HUES48 (cell line): Measurements from ENCODE around the gene SLC39A12.

Experiments used
- H3K27ac ChIP-seq: one replicate; pipeline ENCODE4 v1.7.0; 2013; ENCODE audit warnings: low read depth, low read length, inconsistent platforms
- H3K27me3 ChIP-seq: 2 replicates; pipeline ENCODE4 v1.6.1; 2013; ENCODE audit warnings: mild to moderate bottlenecking, low read length; ENCODE audit not compliant: control insufficient read depth, insufficient read depth
- H3K36me3 ChIP-seq: 2 replicates; pipeline ENCODE4 v1.6.1; 2013; ENCODE audit warnings: low read length; ENCODE audit not compliant: control insufficient read depth, insufficient read depth
- H3K4me1 ChIP-seq: 2 replicates; pipeline ENCODE4 v1.6.1; 2013; ENCODE audit warnings: mild to moderate bottlenecking, low read length; ENCODE audit not compliant: control insufficient read depth, insufficient read depth
- H3K4me3 ChIP-seq: 2 replicates; pipeline ENCODE4 v1.5.1; 2013; ENCODE audit warnings: mild to moderate bottlenecking, low read depth, low read length
- H3K9ac ChIP-seq: 2 replicates; pipeline ENCODE4 v1.6.1; 2013; ENCODE audit warnings: mild to moderate bottlenecking, low read depth, low read length, moderate library complexity
- H3K9me3 ChIP-seq: 2 replicates; pipeline ENCODE4 v1.6.1; 2013; ENCODE audit warnings: low read length; ENCODE audit not compliant: control insufficient read depth, insufficient read depth

Gene SLC39A12

GRCh38 chr10:17951868-17952371 lies at the start of gene SLC39A12:
Gene SLC39A12 (plus strand): TSS chr10:17951918. CDS start chr10:17953277, 1,359 bp downstream.
- Histone ChIP-seq H3K4me1 (no peaks in the 10 kb centered on the region), H3K9me3 (no peaks in the 10 kb centered on the region), H3K27ac (no peak within 1 kb of the TSS), H3K36me3 (no peaks in the 10 kb centered on the region), H3K4me3 (no peak within 1 kb of the TSS), H3K9ac (no peak within 1 kb of the TSS), H3K27me3 (no peaks in the 10 kb centered on the region)

GRCh38 chr10:17904564-17904963 lies 47.2 kb upstream of the SLC39A12 start:
- Histone ChIP-seq H3K36me3 (no peaks in the 10 kb centered on the region), H3K4me1 (no peaks in the 10 kb centered on the region), H3K27ac (no peak overlapping the region), H3K4me3 (no peak overlapping the region), H3K9me3 (no peaks in the 10 kb centered on the region), H3K27me3 (no peaks in the 10 kb centered on the region), H3K9ac (no peak overlapping the region)

GRCh38 chr10:17905491-17905890 lies 46.2 kb upstream of the SLC39A12 start:
- H3K27ac ChIP-seq: no peak overlapping the region
- H3K4me3 ChIP-seq: no peak overlapping the region
- no peaks in the 10 kb centered on the region for H3K4me1 ChIP-seq
- H3K9ac ChIP-seq: no peak overlapping the region
- H3K27me3 ChIP-seq: no peaks in the 10 kb centered on the region
- no peaks in the 10 kb centered on the region for H3K36me3 ChIP-seq
- H3K9me3 ChIP-seq: no peaks in the 10 kb centered on the region

GRCh38 chr10:17906002-17906401 lies 45.7 kb upstream of the SLC39A12 start:
- H3K9ac ChIP-seq: no peak overlapping the region
- H3K27ac ChIP-seq: no peak overlapping the region
- no peaks in the 10 kb centered on the region for H3K9me3 ChIP-seq
- no peaks in the 10 kb centered on the region for H3K36me3 ChIP-seq
- H3K27me3 ChIP-seq: no peaks in the 10 kb centered on the region
- no peaks in the 10 kb centered on the region for H3K4me1 ChIP-seq
- no peak overlapping the region for H3K4me3 ChIP-seq

- Histone ChIP-seq H3K27ac (no peak overlapping the region), H3K4me1 (no peaks in the 10 kb centered on the region), H3K9me3 (no peaks in the 10 kb centered on the region), H3K9ac (no peak overlapping the region), H3K27me3 (no peaks in the 10 kb centered on the region), H3K36me3 (no peaks in the 10 kb centered on the region), H3K4me3 (no peak overlapping the region)
These were observed 44.1 kb upstream of the SLC39A12 start for GRCh38 chr10:17907641-17908040.

GRCh38 chr10:17910125-17910789 lies 41.5 kb upstream of the SLC39A12 start:
- Histone ChIP-seq H3K9me3 (no peaks in the 10 kb centered on the region), H3K9ac (no peak overlapping the region), H3K4me1 (no peaks in the 10 kb centered on the region), H3K36me3 (no peaks in the 10 kb centered on the region), H3K27ac (no peak overlapping the region), H3K4me3 (no peak overlapping the region), H3K27me3 (no peaks in the 10 kb centered on the region)

GRCh38 chr10:17912754-17913153 lies 39.0 kb upstream of the SLC39A12 start:
- H3K4me1 ChIP-seq: no peaks in the 10 kb centered on the region
- H3K4me3 ChIP-seq: no peak overlapping the region
- H3K27ac ChIP-seq: no peak overlapping the region
- no peaks in the 10 kb centered on the region for H3K9me3 ChIP-seq
- no peaks in the 10 kb centered on the region for H3K36me3 ChIP-seq
- H3K27me3 ChIP-seq: no peaks in the 10 kb centered on the region
- no peak overlapping the region for H3K9ac ChIP-seq

GRCh38 chr10:17913604-17914003 lies 38.1 kb upstream of the SLC39A12 start:
- H3K4me1 ChIP-seq: no peaks in the 10 kb centered on the region
- no peaks in the 10 kb centered on the region for H3K9me3 ChIP-seq
- no peaks in the 10 kb centered on the region for H3K36me3 ChIP-seq
- H3K27me3 ChIP-seq: no peaks in the 10 kb centered on the region
- H3K27ac ChIP-seq: no peak overlapping the region
- no peak overlapping the region for H3K9ac ChIP-seq
- no peak overlapping the region for H3K4me3 ChIP-seq

- Histone ChIP-seq H3K9ac (no peak overlapping the region), H3K36me3 (no peaks in the 10 kb centered on the region), H3K27ac (no peak overlapping the region), H3K4me1 (no peaks in the 10 kb centered on the region), H3K4me3 (no peak overlapping the region), H3K27me3 (no peaks in the 10 kb centered on the region), H3K9me3 (no peaks in the 10 kb centered on the region)
These were observed 37.3 kb upstream of the SLC39A12 start for GRCh38 chr10:17914169-17915045.

- Histone ChIP-seq H3K4me1 (no peaks in the 10 kb centered on the region), H3K27me3 (no peaks in the 10 kb centered on the region), H3K9me3 (no peaks in the 10 kb centered on the region), H3K9ac (no peak overlapping the region), H3K4me3 (no peak overlapping the region), H3K27ac (no peak overlapping the region), H3K36me3 (no peaks in the 10 kb centered on the region)
These were observed 36.5 kb upstream of the SLC39A12 start for GRCh38 chr10:17915181-17915580.
